Stimulated activated CD4-positive, alpha-beta T cell treated with anti-CD3 and anti-CD28 coated beads, Interleukin-4, amount 100 ng/mL, for 4 hours (primary cell): ENCODE measurements around the gene FAU.
"Not testable (repeated sequence)": the region's sequence is repeated elsewhere in the genome, so short reads cannot be mapped to it uniquely, and the experiment has no call there.

Experiments
- DNase-seq, 2 experiments: peaks; one replicate each; pipeline ENCODE4 v3.0.0-alpha.2; 2020

FAU gene

GRCh38 chr11:65118891-65119669 lies 2.9 kb downstream of the FAU start:
- DNase-seq, result not testable (repeated sequence)

- no peak for DNase-seq
These were observed 3.7 kb downstream of the FAU start for GRCh38 chr11:65118097-65118837.

GRCh38 chr11:65117206-65118096 lies 4.5 kb downstream of the FAU start, which contains the start of gene ZNHIT2:
ZNHIT2 (minus strand) TSS chr11:65117701; CDS start chr11:65117653, 48 bp downstream.
- DNase-seq, result peak; percentile 100

- peak; percentile 59 to 77 for DNase-seq
These were observed 5.3 kb downstream of the FAU start for GRCh38 chr11:65116370-65117205.

- no peak for DNase-seq
These were observed 6.4 kb downstream of the FAU start for GRCh38 chr11:65115361-65116082.

GRCh38 chr11:65114538-65115171 lies 7.3 kb downstream of the FAU start:
- no peak for DNase-seq

GRCh38 chr11:65113839-65114238 lies 8.1 kb downstream of the FAU start:
- no peak for DNase-seq

- no peak for DNase-seq
These were observed 8.6 kb downstream of the FAU start for GRCh38 chr11:65113361-65113756.

- DNase-seq, result peak; percentile 68 to 76
These were observed 9.2 kb downstream of the FAU start for GRCh38 chr11:65112546-65113360.

- peak; percentile 92 to 93 for DNase-seq
These were observed 10.0 kb downstream of the FAU start, which contains the start of gene TM7SF2 for GRCh38 chr11:65111744-65112545. TM7SF2 (plus strand) TSS chr11:65111872; CDS start chr11:65112016, 144 bp downstream.

GRCh38 chr11:65111159-65111743 lies 10.7 kb downstream of the FAU start:
- DNase-seq, result no peak

- DNase-seq, result peak; percentile 89 to 95
These were observed 11.5 kb downstream of the FAU start for GRCh38 chr11:65110354-65110861.

GRCh38 chr11:65109231-65110198 lies 12.4 kb downstream of the FAU start:
- DNase-seq, result no peak

- DNase-seq, result no peak
These were observed 13.3 kb downstream of the FAU start for GRCh38 chr11:65108469-65109123.

- no peak for DNase-seq
These were observed 14.0 kb downstream of the FAU start for GRCh38 chr11:65107751-65108468.

GRCh38 chr11:65107078-65107477 lies 14.9 kb downstream of the FAU start:
- no peak for DNase-seq
